HG02571 (cell line): ENCODE measurements around the gene USP40.

ENCODE experiments used
- ATAC-seq: cut with Tn5 transposase; IDR thresholded peaks from one replicate; pipeline ENCODE4 v1.9.1; 2021; ENCODE audit warnings: mild to moderate bottlenecking, moderate library complexity; ENCODE audit not compliant: unreplicated experiment

Gene USP40

GRCh38 chr2:233430081-233430480 is 136.5 kb downstream of the USP40 start:
- no peak for ATAC-seq

- no peak for ATAC-seq
Observed at GRCh38 chr2:233429175-233429897, 137.2 kb downstream of the USP40 start.

GRCh38 chr2:233428438-233428837 is 138.1 kb downstream of the USP40 start:
- ATAC-seq = no peak

- ATAC-seq = no peak
Observed at GRCh38 chr2:233428008-233428407, 138.6 kb downstream of the USP40 start.

- no peak for ATAC-seq
Observed at GRCh38 chr2:233426619-233427342, 139.8 kb downstream of the USP40 start.
